Hindlimb muscle (tissue), 1 donor: Measurements from ENCODE around the gene AATK. TPM values are rescaled to one million over a fixed set of nuclear protein-coding genes. Genes with fewer than 3 reads are reported as not detected.

Experiments used
- DNase-seq: peaks from one replicate; pipeline ENCODE4 v3.0.0-alpha.2; 2013
- polyA plus RNA-seq: library from polyadenylated mRNA; unstranded; fragments of 120-200 nt; gene quantifications from one replicate; pipeline ENCODE4 v1.2.1, GENCODE V29; 2013; ENCODE audit not compliant: insufficient read length

The AATK gene
- polyA plus RNA-seq, 1 donor = 11.3 TPM

DNA sequence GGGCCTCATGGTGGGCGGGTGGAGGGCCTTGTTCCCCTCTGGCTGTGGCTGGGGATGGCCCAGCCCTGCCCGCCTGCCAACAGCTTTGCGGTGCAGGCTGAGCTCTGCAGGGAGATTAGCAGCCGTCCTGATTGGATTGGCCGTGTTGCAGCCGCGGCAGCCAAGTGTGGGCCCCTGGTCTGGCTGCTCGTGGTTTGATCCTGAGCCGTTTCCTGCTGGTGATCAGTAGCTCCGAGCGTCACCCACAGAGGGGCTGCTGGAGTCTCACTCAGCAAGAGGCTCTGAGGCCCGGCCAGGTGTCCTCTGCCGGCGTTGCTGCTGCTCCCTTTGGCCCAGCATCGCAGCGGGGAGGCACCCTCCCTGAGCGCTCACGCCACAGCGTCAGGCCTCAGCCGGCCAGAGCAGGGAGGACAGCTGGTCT, 98.6 kb downstream of the AATK start:
- no peak for DNase-seq

Other genes with a start within 250 kb of the AATK start
- gene CHMP6, start 174.4 kb downstream of the AATK start, polyA plus RNA-seq = 25.4 TPM
- gene BAIAP2, start 131.1 kb downstream of the AATK start, polyA plus RNA-seq = 18.9 TPM
- 3.0 TPM for gene PVALEF, start 714 bp downstream of the AATK start, polyA plus RNA-seq
- 15.4 TPM for gene CEP131, start 56.7 kb upstream of the AATK start, polyA plus RNA-seq
- gene TEPSIN, start 72.8 kb upstream of the AATK start, polyA plus RNA-seq = 17.8 TPM
- 48.8 TPM for gene NDUFAF8, start 73.1 kb upstream of the AATK start, polyA plus RNA-seq
- gene SLC38A10, start 129.1 kb upstream of the AATK start, polyA plus RNA-seq = 53.2 TPM
- gene BAHCC1, start 229.2 kb upstream of the AATK start, polyA plus RNA-seq = 17.9 TPM